Esophagus muscularis mucosa (tissue), 4 donors: ENCODE measurements around the gene LEAP2. TPM values are rescaled to one million over a fixed set of nuclear protein-coding genes. Genes with fewer than 3 reads are reported as not detected.

Experiments
- DNase-seq: peaks from one replicate; pipeline ENCODE4 v3.0.0-alpha.2; 2017; ENCODE audit errors: extremely low spot score
- H3K27ac ChIP-seq, 4 donors: fragments of 200-600 bp; sonication (generic); replicated peaks in 1 of 4; 1 replicate in 3 of 4; 2 replicates in 1 of 4; pipeline ENCODE4 v1.5.1; 2016 to 2019; ENCODE audit warnings: mild to moderate bottlenecking in 1 of 4
- H3K27me3 ChIP-seq, 4 donors: fragments of 200-600 bp; sonication (generic); one replicate each; pipeline versions ENCODE4 v1.5.1 to v1.6.0; 2016 to 2019
- H3K36me3 ChIP-seq, 4 donors: fragments of 200-600 bp; sonication (generic); one replicate each; pipeline ENCODE4 v1.5.1; 2016 to 2019
- H3K4me1 ChIP-seq, 4 donors: fragments of 200-600 bp; sonication (generic); one replicate each; pipeline ENCODE4 v1.5.1; 2016 to 2019
- H3K4me3 ChIP-seq, 4 donors: fragments of 200-600 bp; sonication (generic); 1 replicate in 2 of 4; 2 replicates in 2 of 4; pipeline ENCODE4 v1.5.1; 2016 to 2019; ENCODE audit warnings: mild to moderate bottlenecking in 4 of 4, moderate library complexity in 1 of 4
- H3K9me3 ChIP-seq, 4 donors: fragments of 200-600 bp; sonication (generic); 1 replicate in 3 of 4; 2 replicates in 1 of 4; pipeline ENCODE4 v1.5.1; 2016 to 2019
- CTCF ChIP-seq, 3 experiments: fragments of 200-600 bp in 2 of 3; fragments of 450-650 bp in 1 of 3; sonication (generic) in 2 of 3; IDR thresholded peaks; one replicate each; pipeline ENCODE4 v1.5.1; 2017 to 2019; ENCODE audit warnings: antibody characterized with exemption in 3 of 3, mild to moderate bottlenecking in 2 of 3, moderate library complexity in 1 of 3
- EP300 ChIP-seq: sonication (generic); formaldehyde crosslinking; IDR thresholded peaks from one replicate; pipeline ENCODE4 v1.6.1; 2017; ENCODE audit warnings: antibody characterized with exemption
- POLR2A ChIP-seq: fragments of 450-650 bp; IDR thresholded peaks from one replicate; pipeline ENCODE4 v1.6.1; 2017; ENCODE audit warnings: antibody characterized with exemption, moderate library complexity, mild to moderate bottlenecking, low read depth
- POLR2AphosphoS5 ChIP-seq, 2 donors: sonication (generic); formaldehyde crosslinking; IDR thresholded peaks; one replicate each; pipeline ENCODE4 v1.6.1; 2017; ENCODE audit warnings: antibody characterized with exemption in 2 of 2
- WGBS: methylation state at CpG from one replicate; pipeline ENCODE4 v1.1.5; 2018; 5-methylcytosine and 5-hydroxymethylcytosine counted together
- intact Hi-C: fragments of 100-400 bp; cut with DNase I; formaldehyde crosslinking; loops from one replicate; pipeline ENCODE4 v1.15.1; 2023
- total RNA-seq, 4 donors: library from RNA; depleted of rRNA; stranded (reverse); fragments of >200 nt; gene quantifications; one replicate each; pipeline versions ENCODE4 v1.1.0 to v1.2.1, GENCODE V29; 2016

Gene LEAP2
- total RNA-seq, 4 donors from 2014 or later, result 0.23 to 1.2 (median 0.26) TPM; not detected in 1

- no peak for DNase-seq
- Histone ChIP-seq H3K36me3 (peaks cover 18 to 61% (median 52%) of the 10 kb centered on the region in 4 donors), H3K4me3 (no peak overlapping the region), H3K27me3 (no peaks in the 10 kb centered on the region), H3K9me3 (no peaks in the 10 kb centered on the region), H3K27ac (no peak overlapping the region), H3K4me1 (peaks cover 7 to 21% (median 15%) of the 10 kb centered on the region in 4 donors)
- intact Hi-C loops, result no loop called here
- TF ChIP-seq CTCF (IDR thresholded peaks at IDR 0.05) (no peak), EP300 (no peak), POLR2A (no peak), POLR2AphosphoS5 (IDR thresholded peaks at IDR 0.05) (no peak)
- 100% methylated on average over 1 of the region's 1 CpG for WGBS
Measured at GRCh38 chr5:132872788-132873118, 715 bp upstream of the LEAP2 start.

- intact Hi-C loops, result no loop called here
- Histone ChIP-seq H3K27ac (no peak overlapping the region), H3K9me3 (no peaks in the 10 kb centered on the region), H3K4me1 (peaks cover 6 to 25% (median 12%) of the 10 kb centered on the region in 4 donors), H3K27me3 (no peaks in the 10 kb centered on the region), H3K36me3 (peaks cover 12 to 61% (median 49%) of the 10 kb centered on the region in 4 donors), H3K4me3 (no peak overlapping the region)
- no peak for TF ChIP-seq POLR2A
- TF ChIP-seq CTCF (IDR thresholded peaks at IDR 0.05), result no peak
- no peak for TF ChIP-seq POLR2AphosphoS5 (IDR thresholded peaks at IDR 0.05)
- TF ChIP-seq EP300, result no peak
- 91% methylated on average over 3 of the region's 3 CpGs for WGBS
- no peak for DNase-seq
Measured at GRCh38 chr5:132873930-132874271, 433 bp downstream of the LEAP2 start.

DNA sequence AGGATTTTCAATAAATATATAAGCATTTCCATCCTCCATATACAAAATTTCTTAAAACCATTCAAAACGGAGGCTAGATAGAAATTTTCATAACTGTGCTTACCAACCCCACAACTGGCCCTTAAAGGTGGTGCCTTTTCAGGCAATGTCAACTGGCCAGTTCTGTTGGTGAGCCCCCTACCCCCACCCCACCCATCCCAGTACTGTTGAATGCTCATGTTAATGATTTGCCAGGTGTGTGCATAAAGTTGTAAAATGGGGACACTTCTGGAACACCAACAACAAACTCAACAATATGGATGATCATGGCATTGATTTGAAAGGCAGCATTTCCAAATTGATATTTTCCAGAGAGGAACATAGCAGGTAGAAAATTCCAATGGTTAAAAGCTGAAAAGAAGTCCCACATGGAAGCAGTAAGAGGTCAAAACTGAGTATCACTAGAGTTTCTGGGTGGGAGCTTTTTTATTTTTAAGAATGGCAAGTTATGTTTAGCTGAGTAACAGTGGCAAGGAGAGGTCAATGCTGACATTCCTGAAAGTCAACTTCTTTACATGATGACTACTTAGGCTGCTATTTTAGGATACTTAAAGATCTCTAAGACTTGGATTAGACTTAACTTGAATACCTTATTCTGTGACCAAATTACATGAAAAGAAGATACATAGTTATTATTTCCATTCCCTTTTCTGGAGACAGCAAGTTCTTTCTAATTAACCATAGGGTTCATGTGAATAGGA lies 2.7 kb downstream of the LEAP2 start:
- H3K36me3 ChIP-seq, result peaks cover 20 to 61% (median 46%) of the 10 kb centered on the region in 4 donors
- no peak overlapping the region for H3K27ac ChIP-seq

GRCh38 chr5:132877466-132877865 lies 4.0 kb downstream of the LEAP2 start:
- Histone ChIP-seq H3K27ac (no peak overlapping the region), H3K36me3 (peaks cover 27 to 65% (median 52%) of the 10 kb centered on the region in 4 donors), H3K9me3 (no peaks in the 10 kb centered on the region), H3K4me1 (peaks cover 6 to 17% (median 12%) of the 10 kb centered on the region in 4 donors), H3K4me3 (no peak overlapping the region), H3K27me3 (no peaks in the 10 kb centered on the region)
- intact Hi-C loops, result no loop called here
- DNase-seq, result no peak
- TF ChIP-seq EP300 (no peak), POLR2A (no peak), POLR2AphosphoS5 (IDR thresholded peaks at IDR 0.05) (no peak), CTCF (IDR thresholded peaks at IDR 0.05) (no peak)
- 62% methylated on average over 2 of the region's 2 CpGs for WGBS

More for the DNA sequence above, 2.7 kb downstream of the LEAP2 start:
- Histone ChIP-seq H3K9me3 (no peaks in the 10 kb centered on the region), H3K4me3 (no peak overlapping the region), H3K27me3 (no peaks in the 10 kb centered on the region), H3K4me1 (peaks cover 6 to 25% (median 12%) of the 10 kb centered on the region in 4 donors)
- WGBS, result 75% methylated on average over 1 of the region's 1 CpG
- no peak for DNase-seq
- TF ChIP-seq POLR2A, result no peak
- no peak for TF ChIP-seq CTCF (IDR thresholded peaks at IDR 0.05)
- TF ChIP-seq POLR2AphosphoS5 (IDR thresholded peaks at IDR 0.05), result no peak
- no peak for TF ChIP-seq EP300
- intact Hi-C loops, result no loop called here
